Astrocyte (in vitro differentiated cells and primary cell): ENCODE measurements around the gene PNKP.

Source experiments
- EZH2 ChIP-seq: IDR thresholded peaks from 2 replicates; pipeline ENCODE4 v1.6.1; 2012; ENCODE audit warnings: mild to moderate bottlenecking, low read length, inconsistent platforms; ENCODE audit not compliant: insufficient read depth
- TF ChIP-seq, protein P1 (sequence below): IDR thresholded peaks from 2 replicates; pipeline ENCODE4 v1.5.1; 2011; ENCODE audit warnings: low read depth, mild to moderate bottlenecking, inconsistent platforms, low read length, moderate library complexity; ENCODE audit not compliant: insufficient read depth

DNA sequence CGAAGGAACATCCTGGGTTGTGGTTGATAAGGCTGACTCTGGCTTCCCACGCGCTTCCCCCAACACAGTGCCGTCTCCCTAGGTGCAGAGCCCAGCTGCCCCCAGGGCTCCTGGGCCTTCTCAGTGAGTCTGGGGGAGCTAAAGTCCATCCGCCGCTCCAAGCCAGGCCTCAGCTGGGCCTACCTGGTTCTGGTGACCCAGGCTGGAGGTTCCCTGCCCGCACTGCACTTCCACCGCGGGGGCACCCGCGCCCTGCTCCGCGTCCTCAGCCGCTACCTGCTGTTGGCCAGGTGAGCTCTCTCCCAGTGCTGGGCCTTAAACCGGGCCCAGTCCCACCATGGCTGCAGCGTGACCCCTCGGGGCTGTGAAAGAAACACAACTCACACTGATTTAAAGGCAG is 13.8 kb upstream of the PNKP start:
- TF ChIP-seq, protein P1, sequence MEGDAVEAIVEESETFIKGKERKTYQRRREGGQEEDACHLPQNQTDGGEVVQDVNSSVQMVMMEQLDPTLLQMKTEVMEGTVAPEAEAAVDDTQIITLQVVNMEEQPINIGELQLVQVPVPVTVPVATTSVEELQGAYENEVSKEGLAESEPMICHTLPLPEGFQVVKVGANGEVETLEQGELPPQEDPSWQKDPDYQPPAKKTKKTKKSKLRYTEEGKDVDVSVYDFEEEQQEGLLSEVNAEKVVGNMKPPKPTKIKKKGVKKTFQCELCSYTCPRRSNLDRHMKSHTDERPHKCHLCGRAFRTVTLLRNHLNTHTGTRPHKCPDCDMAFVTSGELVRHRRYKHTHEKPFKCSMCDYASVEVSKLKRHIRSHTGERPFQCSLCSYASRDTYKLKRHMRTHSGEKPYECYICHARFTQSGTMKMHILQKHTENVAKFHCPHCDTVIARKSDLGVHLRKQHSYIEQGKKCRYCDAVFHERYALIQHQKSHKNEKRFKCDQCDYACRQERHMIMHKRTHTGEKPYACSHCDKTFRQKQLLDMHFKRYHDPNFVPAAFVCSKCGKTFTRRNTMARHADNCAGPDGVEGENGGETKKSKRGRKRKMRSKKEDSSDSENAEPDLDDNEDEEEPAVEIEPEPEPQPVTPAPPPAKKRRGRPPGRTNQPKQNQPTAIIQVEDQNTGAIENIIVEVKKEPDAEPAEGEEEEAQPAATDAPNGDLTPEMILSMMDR: no peak
- no peak for TF ChIP-seq EZH2
